ENCODE results near the gene HOXA6. TPM values are rescaled to one million over a fixed set of nuclear protein-coding genes. Genes with fewer than 3 reads are reported as not detected.

HOXA6 gene
- polyA plus RNA-seq, 1 donor from 2014 or later = 0.39 TPM

DNA sequence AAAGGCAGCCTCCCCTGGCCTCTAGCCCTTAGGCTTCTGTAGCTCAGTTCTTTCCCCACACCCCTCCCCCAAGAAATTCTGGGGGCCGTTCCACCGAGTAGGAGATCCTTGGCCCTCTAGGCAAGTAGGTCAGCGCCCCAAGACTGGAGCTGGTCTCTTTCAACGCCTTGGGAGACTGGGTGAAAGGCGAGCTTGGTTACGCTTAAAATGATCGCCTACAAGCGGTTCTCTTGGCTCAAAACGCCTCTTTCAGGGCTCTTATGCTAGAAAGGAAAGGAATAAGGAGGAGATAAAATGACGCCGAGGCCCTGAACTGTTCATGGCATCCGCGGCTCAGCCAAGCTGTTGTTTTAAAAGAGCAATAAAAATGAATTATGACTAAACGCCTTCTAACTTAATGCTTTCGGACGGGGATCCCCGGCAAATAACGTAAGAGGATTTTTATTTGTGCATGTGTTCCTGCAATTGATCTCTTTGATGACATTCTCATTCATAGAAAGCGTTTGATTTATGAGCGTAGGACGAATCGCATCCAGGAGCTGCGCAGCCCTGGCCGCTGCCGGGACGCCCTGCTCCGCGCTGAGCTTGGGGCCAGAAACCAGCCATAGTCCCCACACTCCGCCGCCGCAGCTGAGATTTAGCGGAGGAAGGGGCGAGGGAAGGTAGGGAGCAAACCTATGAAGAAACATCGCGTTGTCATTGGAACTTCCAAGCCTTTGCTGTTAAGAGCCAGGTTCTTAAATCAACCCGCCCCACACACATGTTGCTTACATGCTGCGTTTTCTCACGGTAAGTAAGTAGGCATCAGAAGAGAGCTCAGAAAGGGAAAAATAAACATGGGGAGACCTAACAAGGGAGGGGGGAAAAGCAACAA lies 48.8 kb downstream of the HOXA6 start:
- Mint-ChIP-seq H3K36me3 (peaks cover 7% of the 10 kb centered on the region), H3K27ac (peak overlapping the region in 1 of 3 donors; percentile 45), H3K4me1 (peaks cover 15 to 31% (median 28%) of the 10 kb centered on the region in 3 donors), H3K4me3 (peak overlapping the region in 3 of 4 donors; percentile 39 to 63 (median 48)), H3K9me3 (peaks cover 0 to 2% (median 0%) of the 10 kb centered on the region in 3 donors), H3K27me3 (peaks cover 50% of the 10 kb centered on the region)

DNA sequence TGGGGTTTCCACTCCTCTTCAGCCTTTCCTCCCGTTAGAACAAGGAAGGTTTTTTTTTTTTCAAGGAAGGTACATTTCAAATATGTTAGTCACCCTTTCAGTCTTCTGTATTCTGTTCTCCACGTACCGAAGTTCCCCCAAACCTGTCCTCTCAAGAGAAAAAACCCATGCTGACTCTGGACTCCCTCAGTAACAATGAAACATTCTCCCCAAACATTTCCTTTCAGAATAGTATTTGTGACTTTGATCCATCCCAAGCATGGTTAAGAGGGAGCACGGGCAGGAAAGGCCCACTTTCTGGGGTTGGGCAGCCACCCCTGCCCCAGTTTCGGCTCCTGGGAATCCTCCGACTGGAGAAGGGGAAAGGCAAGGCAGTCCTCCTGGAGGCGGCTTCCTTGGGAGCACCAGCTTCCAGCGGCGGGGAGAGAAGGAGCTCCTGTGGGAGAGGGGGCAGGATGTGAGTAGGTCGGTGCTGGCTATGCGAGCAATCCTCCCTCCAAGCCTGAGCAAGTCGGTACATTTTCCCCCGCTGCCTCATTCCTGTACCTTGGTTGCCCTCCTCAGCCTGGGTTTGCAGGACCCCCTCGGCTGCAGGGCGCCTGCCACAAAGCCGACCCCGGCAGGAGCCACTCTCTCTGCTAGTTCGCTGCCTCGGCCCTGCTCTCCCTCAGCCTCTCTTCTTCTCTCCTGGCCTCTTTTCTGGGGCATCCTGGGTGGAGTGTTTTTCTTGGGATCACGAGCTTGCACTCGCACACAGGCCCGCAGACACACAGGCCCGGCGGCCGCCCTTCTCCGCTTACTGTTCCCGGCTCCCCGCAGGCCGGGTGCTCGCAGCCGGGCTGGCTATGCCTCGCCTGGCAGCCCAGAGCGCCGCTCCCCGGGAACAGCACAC lies 49.6 kb downstream of the HOXA6 start:
- peaks cover 0 to 2% (median 0%) of the 10 kb centered on the region in 3 donors for H3K9me3 Mint-ChIP-seq
- H3K4me1 Mint-ChIP-seq = peaks cover 15 to 29% (median 22%) of the 10 kb centered on the region in 3 donors
- peaks cover 41% of the 10 kb centered on the region for H3K27me3 Mint-ChIP-seq
- peak overlapping the region; percentile 80 to 96 (median 92) for H3K4me3 Mint-ChIP-seq
- peak overlapping the region in 1 of 3 donors; percentile 30 for H3K27ac Mint-ChIP-seq
- peaks cover 7% of the 10 kb centered on the region for H3K36me3 Mint-ChIP-seq

DNA sequence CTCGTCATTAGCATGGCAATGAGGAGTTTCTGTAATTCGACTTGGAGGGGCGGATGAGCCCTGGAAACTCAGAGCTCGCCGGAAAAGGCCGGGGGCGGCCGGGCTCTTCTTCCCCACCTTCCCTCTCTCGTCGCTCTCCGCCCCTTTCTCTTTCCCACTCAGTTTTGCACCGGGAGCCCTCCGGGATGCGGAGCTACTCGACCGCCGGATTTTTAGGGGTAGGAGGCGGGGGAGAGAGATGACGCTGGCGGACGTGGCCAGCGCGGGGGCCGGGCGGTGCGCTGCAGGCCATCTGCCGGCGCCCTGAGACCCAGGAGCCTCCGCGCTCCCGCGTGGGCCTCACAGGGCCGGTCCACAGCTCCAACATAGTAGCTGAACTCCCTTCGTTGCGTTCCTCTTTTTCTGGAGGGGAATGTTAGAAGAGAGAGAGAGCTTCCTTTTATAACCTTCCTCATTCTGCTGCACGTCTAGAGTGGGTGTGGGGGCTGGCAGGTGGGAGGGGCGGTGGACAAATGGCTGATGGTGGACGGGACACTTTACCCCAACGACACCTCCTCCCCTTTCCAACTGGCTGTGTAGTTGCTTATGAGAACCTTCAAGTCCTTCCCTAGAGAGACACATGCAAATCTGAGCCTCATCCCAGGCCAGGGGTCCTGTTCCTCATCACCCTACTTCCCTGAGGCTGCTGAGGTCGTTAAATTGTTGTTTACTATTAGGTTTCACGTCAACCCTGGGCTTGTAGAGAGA lies 50.6 kb downstream of the HOXA6 start:
- peak overlapping the region; percentile 1 to 63 (median 30) for H3K27ac Mint-ChIP-seq
- H3K4me3 Mint-ChIP-seq = peak overlapping the region; percentile 80 to 96 (median 92)
- H3K36me3 Mint-ChIP-seq = peaks cover 7% of the 10 kb centered on the region
- H3K4me1 Mint-ChIP-seq = peaks cover 14 to 24% (median 15%) of the 10 kb centered on the region in 3 donors
- H3K27me3 Mint-ChIP-seq = peaks cover 33% of the 10 kb centered on the region
- H3K9me3 Mint-ChIP-seq = peaks cover 0 to 2% (median 0%) of the 10 kb centered on the region in 3 donors

DNA sequence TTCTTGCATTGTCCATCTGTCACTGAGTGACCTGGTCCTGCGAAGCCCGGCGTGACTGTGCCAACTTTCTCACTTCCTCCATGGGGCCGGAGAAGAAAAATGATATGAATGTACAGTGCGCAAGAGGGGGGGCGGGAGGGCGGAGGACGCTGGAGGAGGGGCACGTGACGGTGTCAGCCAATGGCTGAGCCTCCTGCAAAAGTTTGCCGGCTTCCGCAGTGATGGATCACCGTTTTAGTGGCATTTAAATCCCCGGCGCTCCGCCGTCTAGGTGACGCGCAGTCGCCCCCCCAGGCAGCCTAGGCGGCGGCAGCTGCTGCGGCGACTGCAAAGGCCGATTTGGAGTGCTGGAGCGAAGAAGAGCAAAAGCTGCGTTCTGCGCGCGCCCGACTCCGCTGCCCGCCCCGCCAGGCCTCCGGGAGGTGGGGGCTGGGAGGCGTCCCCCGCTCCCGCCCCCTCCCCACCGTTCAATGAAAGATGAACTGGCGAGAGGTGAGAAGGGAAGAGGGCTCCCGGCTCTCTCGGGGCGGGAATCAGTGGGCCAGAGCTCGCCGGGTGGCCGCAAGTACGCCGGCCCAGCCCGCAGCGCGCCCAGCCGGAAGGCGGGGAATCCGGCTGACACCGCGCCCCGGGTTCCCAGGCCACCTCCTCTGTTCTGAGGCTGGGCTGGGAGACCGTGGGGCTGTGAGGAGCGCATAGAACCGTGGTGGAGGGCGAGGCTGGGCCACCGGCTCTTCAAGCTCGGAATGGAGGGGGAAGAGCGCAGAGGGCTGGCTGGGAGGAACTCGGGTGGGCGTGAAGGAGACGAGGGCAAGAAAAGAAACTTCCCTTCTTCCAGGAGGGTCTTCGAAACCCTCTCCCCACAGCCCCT lies 51.4 kb downstream of the HOXA6 start, which contains the start of gene HOXA1:
Gene HOXA1 (minus strand): TSS at position 104 of the 871 bp plus-strand sequence. CDS start 88 bp downstream, at position 16.
- Mint-ChIP-seq H3K36me3 (peaks cover 7% of the 10 kb centered on the region), H3K4me3 (peak within 1 kb of the TSS; percentile 80 to 96 (median 94)), H3K27ac (peak within 1 kb of the TSS; percentile 73 to 89 (median 82)), H3K4me1 (peaks cover 10 to 25% (median 12%) of the 10 kb centered on the region in 3 donors), H3K27me3 (peaks cover 26% of the 10 kb centered on the region), H3K9me3 (peaks cover 0 to 2% (median 0%) of the 10 kb centered on the region in 3 donors)

Other genes with a start within 250 kb of the HOXA6 start
- 0.24 TPM for gene HOXA1, start 51.8 kb downstream of the HOXA6 start, polyA plus RNA-seq
- gene HOXA2, start 45.1 kb downstream of the HOXA6 start, polyA plus RNA-seq = not detected
- gene HOXA4, start 17.0 kb downstream of the HOXA6 start, polyA plus RNA-seq = not detected
- gene HOXA5, start 4.1 kb downstream of the HOXA6 start, polyA plus RNA-seq = not detected
- not detected for gene HOXA3, start 4.8 kb upstream of the HOXA6 start, polyA plus RNA-seq
- gene HOXA7, start 8.9 kb upstream of the HOXA6 start, polyA plus RNA-seq = 1.0 TPM
- gene HOXA9, start 17.8 kb upstream of the HOXA6 start, polyA plus RNA-seq = 0.20 TPM
- 0.70 TPM for gene HOXA10, start 26.5 kb upstream of the HOXA6 start, polyA plus RNA-seq
- not detected for gene HOXA11, start 37.5 kb upstream of the HOXA6 start, polyA plus RNA-seq
- not detected for gene HOXA13, start 52.3 kb upstream of the HOXA6 start, polyA plus RNA-seq
- gene EVX1, start 95.0 kb upstream of the HOXA6 start, polyA plus RNA-seq = not detected

Data from IgD-negative memory B cell (primary cell).